LNCAP (cell line): ENCODE results near the gene PDE4D.

ENCODE experiments used
- TF ChIP-seq, protein P1 (sequence below): fragments of 450-650 bp; IDR thresholded peaks from 2 replicates; pipeline ENCODE4 v1.5.1; 2017; ENCODE audit warnings: mild to moderate bottlenecking

Gene PDE4D

DNA sequence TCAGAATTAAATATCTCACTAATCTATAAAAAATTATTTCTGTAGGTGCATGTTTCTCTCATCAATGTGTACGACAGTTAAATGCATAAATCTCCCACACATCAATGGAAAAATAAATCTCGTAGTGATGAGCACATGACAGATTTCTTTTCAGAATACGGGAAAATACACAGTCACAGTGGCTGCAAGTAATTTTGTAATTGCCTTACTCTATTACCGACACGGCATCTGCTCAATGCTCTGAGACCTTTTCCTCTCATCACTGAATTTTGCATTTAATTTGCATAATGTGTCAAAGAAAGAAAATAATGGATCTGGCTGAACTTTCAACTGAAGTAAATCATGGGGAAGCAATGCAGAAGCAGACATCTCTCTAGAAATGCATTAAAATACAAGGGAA is 37.2 kb downstream of the PDE4D start:
- TF ChIP-seq, protein P1, sequence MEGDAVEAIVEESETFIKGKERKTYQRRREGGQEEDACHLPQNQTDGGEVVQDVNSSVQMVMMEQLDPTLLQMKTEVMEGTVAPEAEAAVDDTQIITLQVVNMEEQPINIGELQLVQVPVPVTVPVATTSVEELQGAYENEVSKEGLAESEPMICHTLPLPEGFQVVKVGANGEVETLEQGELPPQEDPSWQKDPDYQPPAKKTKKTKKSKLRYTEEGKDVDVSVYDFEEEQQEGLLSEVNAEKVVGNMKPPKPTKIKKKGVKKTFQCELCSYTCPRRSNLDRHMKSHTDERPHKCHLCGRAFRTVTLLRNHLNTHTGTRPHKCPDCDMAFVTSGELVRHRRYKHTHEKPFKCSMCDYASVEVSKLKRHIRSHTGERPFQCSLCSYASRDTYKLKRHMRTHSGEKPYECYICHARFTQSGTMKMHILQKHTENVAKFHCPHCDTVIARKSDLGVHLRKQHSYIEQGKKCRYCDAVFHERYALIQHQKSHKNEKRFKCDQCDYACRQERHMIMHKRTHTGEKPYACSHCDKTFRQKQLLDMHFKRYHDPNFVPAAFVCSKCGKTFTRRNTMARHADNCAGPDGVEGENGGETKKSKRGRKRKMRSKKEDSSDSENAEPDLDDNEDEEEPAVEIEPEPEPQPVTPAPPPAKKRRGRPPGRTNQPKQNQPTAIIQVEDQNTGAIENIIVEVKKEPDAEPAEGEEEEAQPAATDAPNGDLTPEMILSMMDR = no peak

GRCh38 chr5:59850766-59851165 is 42.8 kb downstream of the PDE4D start:
- TF ChIP-seq, protein P1 = no peak

DNA sequence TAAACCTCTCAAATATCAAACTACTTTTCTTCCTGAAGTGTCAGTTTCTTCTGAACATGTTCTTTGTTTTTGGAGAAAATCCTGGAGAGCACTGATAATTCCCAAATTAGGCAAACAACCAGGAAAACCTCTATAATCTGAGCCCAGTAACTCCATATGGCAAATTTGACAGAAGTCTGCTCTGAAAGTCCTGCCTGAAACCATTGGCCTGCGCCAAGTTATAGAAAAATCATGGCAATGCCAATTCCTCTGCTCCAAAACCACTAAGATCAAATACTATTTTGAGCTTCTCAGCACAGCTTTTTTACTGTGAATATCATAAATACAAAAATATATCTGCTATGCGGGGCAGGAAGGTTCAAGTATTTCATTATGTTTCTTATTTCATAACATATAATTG is 45.9 kb downstream of the PDE4D start:
- TF ChIP-seq, protein P1 = no peak

GRCh38 chr5:59845730-59846129 is 47.8 kb downstream of the PDE4D start:
- TF ChIP-seq, protein P1 = no peak

DNA sequence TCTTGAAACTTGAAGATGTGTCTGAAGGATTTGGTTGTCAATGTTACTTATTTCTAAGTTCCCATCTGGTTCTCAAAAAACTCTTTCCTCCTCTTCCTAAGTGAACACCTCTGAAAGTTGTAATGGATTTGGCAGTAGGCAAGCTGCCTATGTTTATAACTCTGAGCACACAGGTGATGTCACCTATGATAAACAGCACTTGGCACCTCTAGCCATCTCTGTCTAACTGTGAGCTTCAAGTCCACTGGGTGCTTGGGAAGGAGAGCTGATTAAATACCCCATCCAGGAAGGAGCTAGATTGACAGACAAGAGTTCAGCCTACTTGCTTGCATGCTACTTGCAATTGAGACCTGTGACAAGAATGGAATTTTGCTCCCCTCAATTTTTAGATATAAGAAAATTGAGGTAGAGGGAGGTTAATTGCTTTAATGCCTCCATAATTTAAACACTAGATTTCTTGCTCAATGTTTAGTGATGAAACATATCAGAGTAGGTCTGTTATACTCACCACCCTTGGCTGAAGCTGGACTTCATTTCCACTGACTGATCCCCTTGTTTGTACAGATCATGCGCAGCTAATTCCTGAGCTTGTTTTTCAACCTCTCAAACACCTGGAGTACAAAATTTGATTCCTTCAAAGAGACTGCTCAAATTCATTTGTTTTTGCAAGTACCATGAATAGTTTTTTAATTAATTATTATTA is 49.9 kb downstream of the PDE4D start:
- TF ChIP-seq, protein P1 = no peak

- TF ChIP-seq, protein P1 = no peak
Measured at GRCh38 chr5:59842999-59843398, 50.5 kb downstream of the PDE4D start.

GRCh38 chr5:59840200-59840601 is 53.3 kb downstream of the PDE4D start:
- TF ChIP-seq, protein P1 = no peak

GRCh38 chr5:59838989-59839388 is 54.5 kb downstream of the PDE4D start:
- TF ChIP-seq, protein P1 = no peak
